Breast epithelium (tissue), 3 donors: Measurements from ENCODE around the gene CD3D.

ENCODE experiments used
- CTCF ChIP-seq, 3 donors: fragments of 450-650 bp; IDR thresholded peaks; one replicate each; pipeline ENCODE4 v1.5.1; 2016 to 2017; ENCODE audit warnings: antibody characterized with exemption in 3 of 3, mild to moderate bottlenecking in 3 of 3, moderate library complexity in 3 of 3
- POLR2A ChIP-seq: fragments of 450-650 bp; IDR thresholded peaks from one replicate; pipeline ENCODE4 v1.6.1; 2016; ENCODE audit warnings: antibody characterized with exemption, mild to moderate bottlenecking, moderate library complexity

- TF ChIP-seq CTCF (IDR thresholded peaks at IDR 0.05) = no peak
- no peak for TF ChIP-seq POLR2A
Observed at GRCh38 chr11:118291477-118292135, 50.9 kb downstream of the CD3D start.
